Cardiac fibroblast (primary cell): ENCODE measurements around the gene MYO19.

Experiments
- DNase-seq, 2 donors: peaks; one replicate each; pipeline versions ENCODE4 v3.0.0 to v3.0.0-alpha.2; 2010; ENCODE audit warnings: low read depth in 2 of 2
- H3K4me3 ChIP-seq, 2 donors: replicated peaks in 1 of 2; 1 replicate in 1 of 2; 2 replicates in 1 of 2; pipeline ENCODE4 v1.5.1; 2011; ENCODE audit warnings: low read depth in 2 of 2, low read length in 2 of 2, mild to moderate bottlenecking in 2 of 2, moderate library complexity in 1 of 2
- CTCF ChIP-seq: IDR thresholded peaks from one replicate; pipeline ENCODE4 v1.5.1; 2011; ENCODE audit warnings: low read depth, mild to moderate bottlenecking, low read length, inconsistent platforms

The MYO19 gene

GRCh38 chr17:36501963-36502362 lies 32.7 kb downstream of the MYO19 start:
- TF ChIP-seq CTCF = no peak
- DNase-seq = no peak
- H3K4me3 ChIP-seq = no peak overlapping the region

DNA sequence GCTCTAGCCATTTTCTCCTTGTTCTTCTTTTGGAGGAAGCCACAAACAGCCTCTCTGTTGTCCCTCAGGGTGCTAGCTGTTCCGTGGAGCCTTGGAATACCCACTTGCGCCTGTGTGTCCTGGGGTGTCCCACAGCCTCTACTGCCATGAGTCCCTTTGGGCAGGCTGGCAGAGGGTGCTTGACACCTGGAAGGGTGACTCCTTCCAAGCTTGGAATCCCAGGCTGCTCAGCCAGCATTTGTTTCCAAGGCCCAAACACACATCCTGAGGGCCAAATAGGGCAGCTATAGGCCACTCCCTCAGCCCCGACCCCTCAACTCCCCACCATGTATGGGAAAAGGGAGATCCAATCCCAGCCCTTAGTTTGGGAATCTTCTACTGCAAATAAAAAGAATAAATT lies 33.3 kb downstream of the MYO19 start:
- DNase-seq = no peak
- H3K4me3 ChIP-seq = no peak overlapping the region
- no peak for TF ChIP-seq CTCF

DNA sequence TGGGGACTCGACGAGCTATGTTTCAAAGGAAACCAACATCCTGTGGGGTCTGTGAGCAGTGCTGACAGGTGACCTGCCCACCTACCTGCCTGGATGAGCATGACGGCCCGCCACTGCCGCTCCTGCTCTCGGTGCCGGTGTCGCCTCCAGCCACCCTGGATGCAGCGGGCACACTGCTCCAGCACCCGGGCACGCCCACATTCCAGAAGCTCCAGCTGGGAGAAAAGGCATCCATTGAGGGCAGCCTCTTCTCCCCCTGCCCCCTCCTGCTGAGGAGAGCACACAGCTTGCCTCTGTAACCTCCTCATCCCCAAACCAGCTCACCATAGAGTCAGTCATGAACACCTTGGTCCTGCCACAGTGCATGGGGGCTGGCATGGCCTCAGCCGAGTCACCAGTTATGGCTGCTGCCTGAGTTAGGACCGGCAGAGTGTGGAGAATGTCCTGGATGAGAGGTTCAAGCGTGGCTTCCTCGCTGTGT lies 33.9 kb downstream of the MYO19 start:
- no peak for TF ChIP-seq CTCF
- no peak for DNase-seq
- no peak overlapping the region for H3K4me3 ChIP-seq

DNA sequence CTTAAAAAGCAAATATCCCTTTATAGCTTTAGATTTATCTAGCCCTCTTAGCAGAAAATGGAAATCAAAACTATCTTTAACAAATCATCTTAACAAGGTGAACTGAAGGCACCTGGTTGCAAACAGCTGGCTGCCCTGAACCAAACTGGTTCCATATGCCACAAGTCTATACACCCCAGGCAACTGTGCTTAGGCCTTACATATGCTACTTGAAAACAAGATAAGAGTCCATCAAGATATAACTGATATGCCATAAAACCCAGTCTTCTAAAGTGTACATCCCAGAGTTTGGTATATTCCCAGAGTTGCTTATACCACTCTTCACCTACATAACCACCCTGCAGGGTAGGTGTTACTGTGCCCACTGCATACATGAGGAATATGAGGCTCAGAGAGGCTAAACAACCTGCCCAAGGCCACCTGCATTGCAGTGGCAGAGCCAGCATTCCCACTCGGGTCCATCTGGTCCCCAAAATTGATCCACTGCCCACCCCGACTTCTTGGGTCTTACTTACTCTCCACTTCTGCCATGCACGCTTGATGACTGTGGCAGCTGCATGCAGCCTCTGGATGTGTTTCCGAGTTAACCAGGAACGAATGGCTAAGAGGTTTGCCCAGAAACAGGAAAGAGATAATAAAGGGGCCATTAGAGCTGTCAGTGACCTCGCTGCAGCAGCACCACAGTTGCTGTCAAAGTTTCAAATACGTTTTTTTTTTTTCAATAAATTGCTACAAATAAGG lies 35.9 kb downstream of the MYO19 start:
- TF ChIP-seq CTCF = no peak
- no peak overlapping the region for H3K4me3 ChIP-seq
- no peak for DNase-seq

- no peak for TF ChIP-seq CTCF
- DNase-seq = no peak
- no peak overlapping the region for H3K4me3 ChIP-seq
These were observed 36.5 kb downstream of the MYO19 start for GRCh38 chr17:36498155-36498554.

DNA sequence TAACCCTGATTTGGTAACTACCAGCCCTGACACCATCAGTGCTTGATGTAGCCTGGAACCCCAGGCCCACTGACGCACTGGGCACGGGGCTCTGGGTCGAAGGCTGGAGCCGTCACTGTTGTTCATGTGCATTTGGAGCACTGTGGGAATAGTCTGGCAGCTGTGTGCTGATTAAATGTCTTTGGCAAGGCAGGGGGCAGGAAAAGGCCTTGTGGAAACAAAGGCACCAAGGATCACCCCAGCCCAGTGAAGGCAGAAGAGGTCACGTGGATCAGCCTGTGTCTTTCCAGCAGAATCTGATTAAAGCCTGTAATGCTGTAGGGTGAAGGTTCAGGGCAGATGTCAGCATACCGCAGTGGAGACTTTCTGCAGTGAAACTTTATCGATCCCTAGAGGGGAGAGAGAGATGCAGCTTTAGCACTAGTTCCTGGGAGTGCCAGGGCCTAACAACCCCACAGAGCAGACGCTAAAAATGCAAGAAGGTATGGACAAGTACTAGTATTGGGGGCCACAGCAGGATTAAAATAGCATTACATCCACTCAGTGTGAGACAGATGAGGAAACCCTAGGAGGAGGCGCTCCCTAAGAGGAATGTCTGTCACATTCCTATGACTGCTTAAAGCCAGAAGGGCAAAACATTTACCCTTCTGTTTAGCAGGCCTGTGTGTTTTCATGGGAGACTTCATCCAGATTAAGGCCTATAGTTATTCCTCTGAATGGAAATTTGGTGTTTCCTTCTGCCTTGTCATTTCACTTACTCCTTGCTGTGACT lies 38.5 kb downstream of the MYO19 start:
- TF ChIP-seq CTCF = no peak
- DNase-seq = no peak
- H3K4me3 ChIP-seq = no peak overlapping the region
